ENCODE data around the gene LAMA4. TPM values are rescaled to one million over a fixed set of nuclear protein-coding genes. Genes with fewer than 3 reads are reported as not detected.
A peak's percentile ranks its signal among the peaks of the same experiment; 100 is the strongest.

LAMA4 gene, protein sequence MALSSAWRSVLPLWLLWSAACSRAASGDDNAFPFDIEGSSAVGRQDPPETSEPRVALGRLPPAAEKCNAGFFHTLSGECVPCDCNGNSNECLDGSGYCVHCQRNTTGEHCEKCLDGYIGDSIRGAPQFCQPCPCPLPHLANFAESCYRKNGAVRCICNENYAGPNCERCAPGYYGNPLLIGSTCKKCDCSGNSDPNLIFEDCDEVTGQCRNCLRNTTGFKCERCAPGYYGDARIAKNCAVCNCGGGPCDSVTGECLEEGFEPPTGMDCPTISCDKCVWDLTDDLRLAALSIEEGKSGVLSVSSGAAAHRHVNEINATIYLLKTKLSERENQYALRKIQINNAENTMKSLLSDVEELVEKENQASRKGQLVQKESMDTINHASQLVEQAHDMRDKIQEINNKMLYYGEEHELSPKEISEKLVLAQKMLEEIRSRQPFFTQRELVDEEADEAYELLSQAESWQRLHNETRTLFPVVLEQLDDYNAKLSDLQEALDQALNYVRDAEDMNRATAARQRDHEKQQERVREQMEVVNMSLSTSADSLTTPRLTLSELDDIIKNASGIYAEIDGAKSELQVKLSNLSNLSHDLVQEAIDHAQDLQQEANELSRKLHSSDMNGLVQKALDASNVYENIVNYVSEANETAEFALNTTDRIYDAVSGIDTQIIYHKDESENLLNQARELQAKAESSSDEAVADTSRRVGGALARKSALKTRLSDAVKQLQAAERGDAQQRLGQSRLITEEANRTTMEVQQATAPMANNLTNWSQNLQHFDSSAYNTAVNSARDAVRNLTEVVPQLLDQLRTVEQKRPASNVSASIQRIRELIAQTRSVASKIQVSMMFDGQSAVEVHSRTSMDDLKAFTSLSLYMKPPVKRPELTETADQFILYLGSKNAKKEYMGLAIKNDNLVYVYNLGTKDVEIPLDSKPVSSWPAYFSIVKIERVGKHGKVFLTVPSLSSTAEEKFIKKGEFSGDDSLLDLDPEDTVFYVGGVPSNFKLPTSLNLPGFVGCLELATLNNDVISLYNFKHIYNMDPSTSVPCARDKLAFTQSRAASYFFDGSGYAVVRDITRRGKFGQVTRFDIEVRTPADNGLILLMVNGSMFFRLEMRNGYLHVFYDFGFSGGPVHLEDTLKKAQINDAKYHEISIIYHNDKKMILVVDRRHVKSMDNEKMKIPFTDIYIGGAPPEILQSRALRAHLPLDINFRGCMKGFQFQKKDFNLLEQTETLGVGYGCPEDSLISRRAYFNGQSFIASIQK (N-terminal part only)
- 1.0 and 1.1 TPM in 2 replicates for total RNA-seq (2021)
- long read RNA-seq, result 0 reads

- WGBS (ENCODE audit: extremely low coverage, insufficient read length, low lambda C conversion rate), result no CpG with 5 or more reads among the region's 52 CpGs
- H3K27ac ChIP-seq (ENCODE audit: insufficient read length, low read depth, low read length), result no peak within 1 kb of the TSS
Observed at GRCh38 chr6:112253841-112254816, at the start of gene LAMA4. Gene LAMA4 (minus strand): TSS chr6:112254567. CDS start chr6:112254150, 417 bp downstream.

More at GRCh38 chr6:112253841-112254816, at the start of gene LAMA4:
- Mint-ChIP-seq H3K36me3 (ENCODE audit: insufficient read depth in 1 of 3, low read depth in 3 of 3) (no peaks in the 10 kb centered on the region), H3K9me3 (no peaks in the 10 kb centered on the region), H3K27ac (no peak within 1 kb of the TSS), H3K4me1 (peaks cover 16 to 22% of the 10 kb centered on the region in 2 experiments), H3K27me3 (ENCODE audit: low read depth) (peaks cover 50% of the 10 kb centered on the region), H3K4me3 (peak within 1 kb of the TSS; percentile 85 to 95)
- Histone ChIP-seq H2BK120ac (ENCODE audit: low read depth, low read length, poor library complexity, severe bottlenecking) (no peak within 1 kb of the TSS), H4K91ac (ENCODE audit: insufficient read length, low read depth, low read length) (no peak within 1 kb of the TSS), H3K4me2 (ENCODE audit: insufficient read depth, insufficient read length, low read length) (peak within 1 kb of the TSS; percentile 89), H3K9ac (ENCODE audit: extremely low read depth, insufficient read length, low read length) (peak within 1 kb of the TSS; percentile 44), H3K18ac (ENCODE audit: insufficient read length, low read depth, low read length) (no peak within 1 kb of the TSS), H3K23ac (ENCODE audit: insufficient read length, low read depth, low read length) (no peak within 1 kb of the TSS), H3T11ph (ENCODE audit: low read length) (no peak within 1 kb of the TSS), H2BK15ac (ENCODE audit: low read depth, low read length) (no peak within 1 kb of the TSS), H2BK12ac (ENCODE audit: insufficient read length, low read depth, low read length) (no peak within 1 kb of the TSS), H3K14ac (ENCODE audit: insufficient read depth, low read length) (no peak within 1 kb of the TSS), H3K9me3 (ENCODE audit: control insufficient read depth, low read depth, low read length) (no peaks in the 10 kb centered on the region), H2AFZ (ENCODE audit: low read length) (peak within 1 kb of the TSS; percentile 72), H3K23me2 (ENCODE audit: insufficient read length, low read depth, low read length, poor library complexity, severe bottlenecking) (peaks cover 12% of the 10 kb centered on the region), H3K4ac (ENCODE audit: low read depth, low read length) (no peak within 1 kb of the TSS), H2BK20ac (ENCODE audit: low read depth, low read length, poor library complexity, severe bottlenecking) (no peak within 1 kb of the TSS), H3K79me2 (ENCODE audit: insufficient read depth, low read length) (no peaks in the 10 kb centered on the region), H2AK5ac (ENCODE audit: insufficient read length, low read length) (no peak within 1 kb of the TSS), H4K5ac (ENCODE audit: insufficient read length, low read depth, low read length) (no peak within 1 kb of the TSS), H2BK5ac (ENCODE audit: insufficient read length, low read length) (no peak within 1 kb of the TSS), H3K56ac (ENCODE audit: insufficient read length, low read depth, low read length) (no peak within 1 kb of the TSS), H3K4me1 (ENCODE audit: insufficient read depth, low read length) (peaks cover 9% of the 10 kb centered on the region; the same call in 1 of the 2 replicates), H3K79me1 (ENCODE audit: insufficient read depth, low read depth, low read length, poor library complexity, severe bottlenecking) (no peaks in the 10 kb centered on the region), H3K27me3 (ENCODE audit: insufficient read depth, low read length) (peaks cover 5% of the 10 kb centered on the region; the same call in 1 of the 2 replicates), H4K20me1 (ENCODE audit: control insufficient read depth, insufficient read depth, insufficient read length) (no peaks in the 10 kb centered on the region), H4K8ac (replicated peaks; ENCODE audit: insufficient read length, low read depth, low read length) (no peak within 1 kb of the TSS)
- peak; percentile 65 for DNase-seq
- no peak for TF ChIP-seq CTCF (conservative IDR thresholded peaks at IDR 0.05)
